Measurements from ENCODE around the gene ORM2. TPM values are rescaled to one million over a fixed set of nuclear protein-coding genes. Genes with fewer than 3 reads are reported as not detected.

Gene ORM2
- total and polyA plus RNA-seq, 9 of the 15 experiments (the other 6 are each of a cell fraction or from before 2014, with no cell fraction given), result 0.98 TPM; not detected in 8

DNA sequence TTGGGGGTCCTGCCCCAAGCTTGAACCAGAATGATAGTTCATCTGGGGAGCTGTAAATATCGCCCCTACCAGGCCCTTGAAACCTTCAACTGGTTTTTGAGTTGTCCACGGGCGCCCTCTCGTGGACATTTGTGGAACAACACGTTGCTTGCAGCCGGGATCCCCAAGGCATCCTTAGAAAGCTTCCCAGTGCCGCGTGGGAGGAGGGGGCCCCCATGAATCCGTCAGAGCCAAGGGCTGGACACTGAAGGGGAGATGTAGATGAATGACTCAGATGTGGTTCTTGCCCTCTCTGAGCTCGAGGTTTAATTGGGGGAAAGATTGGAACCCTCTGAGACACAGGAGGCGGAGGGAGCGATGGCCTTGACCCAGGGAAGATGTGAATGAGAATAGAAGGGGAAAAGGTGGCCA is 38.6 kb upstream of the ORM2 start:
- FAIRE-seq, result peak; percentile 91
- peak; percentile 50; the same call in 1 of the 2 replicates for TF ChIP-seq EGR1 (conservative IDR thresholded peaks at IDR 0.05)
- peak; percentile 85 to 87 for TF ChIP-seq RAD21 (CRISPR knock-in tag; conservative IDR thresholded peaks at IDR 0.05 in 1 of 2, IDR thresholded peaks at IDR 0.05 in 1 of 2)
- peak; percentile 63; the same call in 1 of the 2 replicates for TF ChIP-seq ARID2 (IDR thresholded peaks at IDR 0.05)
- peak; percentile 27; the same call in 1 of the 2 replicates for TF ChIP-seq STAG1 (CRISPR knock-in tag; IDR thresholded peaks at IDR 0.05; ENCODE audit: borderline replicate concordance)
- peak; percentile 78 for TF ChIP-seq REST (IDR thresholded peaks at IDR 0.05; ENCODE audit: borderline replicate concordance)
- TF ChIP-seq REST (CRISPR knock-in tag; IDR thresholded peaks at IDR 0.05; ENCODE audit: low read depth), result no peak
- no peak for TF ChIP-seq DIDO1 (tag; IDR thresholded peaks at IDR 0.05; ENCODE audit: low read depth)
- TF ChIP-seq, protein P1, sequence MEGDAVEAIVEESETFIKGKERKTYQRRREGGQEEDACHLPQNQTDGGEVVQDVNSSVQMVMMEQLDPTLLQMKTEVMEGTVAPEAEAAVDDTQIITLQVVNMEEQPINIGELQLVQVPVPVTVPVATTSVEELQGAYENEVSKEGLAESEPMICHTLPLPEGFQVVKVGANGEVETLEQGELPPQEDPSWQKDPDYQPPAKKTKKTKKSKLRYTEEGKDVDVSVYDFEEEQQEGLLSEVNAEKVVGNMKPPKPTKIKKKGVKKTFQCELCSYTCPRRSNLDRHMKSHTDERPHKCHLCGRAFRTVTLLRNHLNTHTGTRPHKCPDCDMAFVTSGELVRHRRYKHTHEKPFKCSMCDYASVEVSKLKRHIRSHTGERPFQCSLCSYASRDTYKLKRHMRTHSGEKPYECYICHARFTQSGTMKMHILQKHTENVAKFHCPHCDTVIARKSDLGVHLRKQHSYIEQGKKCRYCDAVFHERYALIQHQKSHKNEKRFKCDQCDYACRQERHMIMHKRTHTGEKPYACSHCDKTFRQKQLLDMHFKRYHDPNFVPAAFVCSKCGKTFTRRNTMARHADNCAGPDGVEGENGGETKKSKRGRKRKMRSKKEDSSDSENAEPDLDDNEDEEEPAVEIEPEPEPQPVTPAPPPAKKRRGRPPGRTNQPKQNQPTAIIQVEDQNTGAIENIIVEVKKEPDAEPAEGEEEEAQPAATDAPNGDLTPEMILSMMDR (IDR thresholded peaks at IDR 0.05 in 2 of 3, conservative IDR thresholded peaks at IDR 0.05 in 1 of 3; ENCODE audit: insufficient read depth in 2 of 3, low read depth in 1 of 3, low read length in 3 of 3), result peak; percentile 86 to 89 (median 89)
- no peak for TF ChIP-seq ZNF589 (CRISPR knock-in tag; IDR thresholded peaks at IDR 0.05; ENCODE audit: low read depth)
- TF ChIP-seq SMC3 (conservative IDR thresholded peaks at IDR 0.05; ENCODE audit: insufficient read depth, low read depth, low read length), result peak; percentile 93

More for the DNA sequence above, 38.6 kb upstream of the ORM2 start:
- Histone ChIP-seq H3K27ac (ENCODE audit: extremely low read depth, low read depth, low read length) (no peak overlapping the region), H3K4me1 (replicated peaks in 1 of 2; ENCODE audit: control insufficient read depth in 2 of 2, insufficient read depth in 2 of 2, low read length in 2 of 2) (no peaks in the 10 kb centered on the region; a peak in 1 of 5 replicates), H3K9me3 (replicated peaks; ENCODE audit: control insufficient read depth, insufficient read depth, low read depth, low read length) (0 out of 2 replicates have a peak, but pooled peaks cover 2% of the 10 kb centered on the region), H3K27me3 (ENCODE audit: control insufficient read depth in 2 of 2, insufficient read depth in 2 of 2, low read length in 2 of 2) (peaks cover 0 to 26% of the 10 kb centered on the region in 2 experiments; a peak in 2 of 5 replicates), H2AFZ (ENCODE audit: low read depth, low read length) (no peak overlapping the region), H4K20me1 (replicated peaks; ENCODE audit: control insufficient read depth, insufficient read depth, low read length) (peaks cover 6% of the 10 kb centered on the region; the same call in 1 of the 2 replicates), H3K79me2 (ENCODE audit: control insufficient read depth, insufficient read depth, low read length) (no peaks in the 10 kb centered on the region), H3K36me3 (ENCODE audit: control insufficient read depth, insufficient read depth, low read length) (no peaks in the 10 kb centered on the region), H3K9ac (ENCODE audit: insufficient read depth in 1 of 2, low read depth in 2 of 2, low read length in 2 of 2) (no peak overlapping the region), H3K4me3 (no peak overlapping the region), H3K4me2 (ENCODE audit: insufficient read depth, low read length) (no peak overlapping the region), H3K9me1 (ENCODE audit: control insufficient read depth, insufficient read depth, low read length) (no peaks in the 10 kb centered on the region)
- DNase-seq (ENCODE audit: extremely low read depth in 1 of 4, low spot score in 3 of 4) (peak; percentile 63 to 81 (median 78)), ATAC-seq (peak; percentile 87)
- in situ Hi-C loops (cut with MboI) (no loop called here), intact Hi-C loops (cut with micrococcal nuclease) (loop anchor here (1.0 to 5.0 kb wide), 4 partner anchors 136 to 554 kb away; partner anchors contain the start of gene COL27A1)
- BruUV-seq (replicated peaks), result no TSS peak
- WGBS (ENCODE audit: insufficient coverage, low coverage, missing lambda C conversion rate), result 18% methylated on average over 12 of the region's 12 CpGs
- ChIA-PET CTCF (ENCODE audit: low intra/inter-chr PET ratio) (interaction anchor here (0.7 to 1.5 kb wide), 6 partner anchors 21 to 183 kb away, joined by 3 to 13 read pairs (median 7); partner anchors contain the start of gene COL27A1), POLR2A (interaction anchor here (1.1 to 1.7 kb wide), 3 partner anchors 17 to 209 kb away, joined by 3 to 6 read pairs (median 4); no protein-coding TSS in a partner anchor)

All from K562 (cell line).